DMS 273 (cell line): Measurements from ENCODE around the gene LHX6.

ENCODE experiments used
- DNase-seq: peaks from one replicate; lab custom pipeline; 2025; ENCODE audit not compliant: unreplicated experiment; lab: John Stamatoyannopoulos, UW

Gene LHX6

DNA sequence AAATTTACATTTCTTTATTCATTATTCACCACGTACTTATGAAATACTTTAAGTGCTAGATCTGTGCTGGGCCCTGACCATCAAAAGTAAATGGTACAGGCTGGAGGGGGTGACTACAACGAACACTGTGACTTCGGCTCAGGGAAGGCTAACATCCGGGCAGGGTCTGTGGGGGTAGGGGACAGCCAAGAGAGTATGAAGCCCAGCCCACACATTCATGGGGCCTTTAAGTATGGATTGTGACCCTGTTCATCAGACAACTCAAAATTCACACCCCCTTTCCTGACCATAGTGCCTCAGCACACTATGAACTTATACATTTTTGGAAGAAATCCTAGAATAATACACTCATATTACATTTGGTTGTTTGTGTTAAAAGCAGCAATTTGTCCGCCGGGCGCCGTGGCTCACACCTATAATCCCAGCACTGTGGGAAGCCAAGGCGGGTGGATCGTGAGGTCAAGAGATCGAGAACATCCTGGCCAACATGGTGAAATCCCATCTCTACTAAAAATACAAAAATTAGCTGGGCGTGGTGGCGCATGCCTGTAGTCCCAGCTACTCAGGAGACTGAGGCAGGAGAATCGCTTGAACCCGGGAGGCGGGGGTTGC, 35.7 kb downstream of the LHX6 start:
- DNase-seq = no peak

- DNase-seq = no peak
Measured at GRCh38 chr9:122192261-122192875, 36.4 kb downstream of the LHX6 start.

DNA sequence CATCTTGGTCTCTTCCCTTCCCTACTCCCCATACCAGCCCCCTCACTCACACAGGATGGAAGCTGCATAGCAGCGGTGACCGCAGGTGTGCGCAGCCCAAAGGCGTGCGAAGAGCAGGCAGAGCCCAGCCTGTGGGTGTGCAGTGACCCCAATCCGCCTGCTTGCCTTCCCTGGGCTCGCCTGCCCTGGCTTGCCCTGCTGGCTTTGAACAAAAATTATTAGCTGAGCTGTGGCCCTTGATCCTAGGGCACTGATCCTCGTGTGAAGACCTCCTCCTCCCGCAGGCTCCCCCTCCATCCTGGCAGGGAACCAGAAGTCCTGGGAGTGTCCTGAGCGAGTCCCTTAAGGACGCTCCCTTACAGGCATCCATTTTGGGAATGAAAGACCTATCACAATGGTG, 37.2 kb downstream of the LHX6 start:
- no peak for DNase-seq

- DNase-seq = no peak
Measured at GRCh38 chr9:122190597-122191381, 38.0 kb downstream of the LHX6 start.

GRCh38 chr9:122188369-122188768, 40.4 kb downstream of the LHX6 start:
- DNase-seq = no peak

- no peak for DNase-seq
Measured at GRCh38 chr9:122186777-122187470, 41.8 kb downstream of the LHX6 start.

DNA sequence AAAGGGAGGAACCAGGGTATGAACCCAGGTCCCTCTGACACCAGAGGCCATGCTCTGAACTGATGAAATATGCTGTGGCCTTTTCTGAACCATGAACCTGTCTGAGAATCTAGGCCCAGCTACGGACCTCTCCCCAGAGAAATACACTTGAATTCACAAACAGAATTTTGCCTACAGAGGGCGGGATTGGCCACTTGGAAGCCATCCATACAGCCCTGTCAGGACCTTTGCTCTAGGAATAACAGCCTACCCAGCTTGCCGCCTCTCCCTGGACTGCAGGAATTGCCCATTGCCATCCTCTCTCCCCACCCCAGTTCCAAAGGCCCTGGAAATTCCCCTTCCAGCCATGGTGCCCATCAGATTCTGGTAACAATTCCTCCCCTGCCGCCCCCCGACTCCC, 42.5 kb downstream of the LHX6 start:
- DNase-seq = peak; percentile 22

DNA sequence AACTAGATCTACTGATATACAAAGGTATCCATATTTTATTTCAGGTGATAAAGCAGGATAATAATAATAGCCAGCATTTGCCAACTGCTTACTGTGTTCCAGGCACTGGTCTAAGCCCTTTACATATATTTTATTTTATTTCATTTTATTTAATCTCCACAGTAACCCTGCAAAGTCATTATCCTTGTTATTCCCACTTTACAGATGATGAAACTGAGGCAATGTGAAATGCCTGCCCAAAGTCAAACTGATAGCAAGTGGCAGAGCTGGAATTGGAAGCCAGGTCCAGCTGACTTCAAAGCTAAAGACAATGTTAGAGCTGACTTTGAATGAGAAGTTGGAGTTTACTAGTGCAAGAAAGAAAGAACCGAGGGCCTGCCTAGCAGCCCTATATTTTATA, 44.2 kb downstream of the LHX6 start:
- DNase-seq = no peak

DNA sequence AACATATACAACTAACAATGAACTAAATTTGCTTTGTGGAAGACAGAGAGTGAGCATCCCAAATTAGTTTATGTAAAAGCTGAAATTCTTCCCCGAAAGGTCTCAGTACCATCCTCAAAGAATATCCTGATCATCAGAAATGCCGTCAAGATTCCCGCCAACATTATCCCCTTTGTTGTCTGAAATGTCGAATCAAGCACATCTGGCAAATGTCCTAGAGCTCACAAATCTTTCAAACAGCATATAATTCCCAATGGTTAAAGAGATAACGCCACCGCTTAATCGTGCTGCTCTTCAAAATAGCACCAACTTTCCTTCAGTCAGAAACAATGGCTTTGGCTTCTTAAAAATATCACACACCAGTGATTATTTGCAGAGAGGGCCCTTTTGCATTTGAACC, 45.3 kb downstream of the LHX6 start:
- DNase-seq = no peak

- DNase-seq = peak; percentile 47
Measured at GRCh38 chr9:122180633-122181032, 48.1 kb downstream of the LHX6 start.

- DNase-seq = no peak
Measured at GRCh38 chr9:122179690-122180074, 49.1 kb downstream of the LHX6 start.

- no peak for DNase-seq
Measured at GRCh38 chr9:122179054-122179689, 49.6 kb downstream of the LHX6 start.

DNA sequence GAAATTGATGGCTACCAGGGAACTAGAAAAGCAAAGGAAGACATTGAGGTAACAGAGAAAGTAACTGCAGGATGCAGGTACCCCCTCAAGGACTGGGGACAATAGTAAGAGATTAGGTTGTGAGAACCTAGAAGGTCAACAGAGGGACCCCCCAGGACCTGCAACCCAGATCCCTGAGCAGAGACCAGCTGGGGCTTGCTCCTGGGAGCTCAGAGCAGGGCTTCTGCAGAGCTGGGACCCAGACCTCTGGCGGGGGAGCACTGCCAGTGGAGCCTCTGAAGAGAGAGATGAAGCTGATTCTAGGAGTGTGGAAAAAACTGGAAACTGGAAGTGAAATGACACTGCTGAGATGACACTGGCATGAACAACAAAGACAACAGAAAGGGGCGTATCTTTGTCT, 51.8 kb downstream of the LHX6 start:
- no peak for DNase-seq

DNA sequence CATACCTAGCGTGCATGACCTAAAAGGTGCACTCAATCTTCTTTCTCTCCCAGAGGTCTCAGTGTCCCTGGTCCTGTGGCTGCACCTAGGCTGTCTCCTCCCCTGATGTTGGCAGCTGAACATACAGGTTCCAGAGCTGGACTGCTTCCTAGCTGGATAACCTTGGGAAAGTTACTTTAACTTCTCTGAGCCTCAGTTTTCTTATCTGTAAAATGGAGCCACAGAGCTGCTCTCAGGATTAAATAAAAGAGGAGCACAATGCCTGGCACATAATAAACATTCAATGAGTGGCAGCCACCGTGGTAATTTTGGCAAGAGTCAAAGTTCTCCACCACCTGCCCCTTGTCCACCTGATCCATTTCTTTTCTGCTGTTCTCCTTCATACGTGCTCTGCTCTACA, 55.1 kb downstream of the LHX6 start:
- no peak for DNase-seq

GRCh38 chr9:122172131-122172530, 56.6 kb downstream of the LHX6 start:
- no peak for DNase-seq

GRCh38 chr9:122168356-122168755, 60.4 kb downstream of the LHX6 start:
- no peak for DNase-seq

DNA sequence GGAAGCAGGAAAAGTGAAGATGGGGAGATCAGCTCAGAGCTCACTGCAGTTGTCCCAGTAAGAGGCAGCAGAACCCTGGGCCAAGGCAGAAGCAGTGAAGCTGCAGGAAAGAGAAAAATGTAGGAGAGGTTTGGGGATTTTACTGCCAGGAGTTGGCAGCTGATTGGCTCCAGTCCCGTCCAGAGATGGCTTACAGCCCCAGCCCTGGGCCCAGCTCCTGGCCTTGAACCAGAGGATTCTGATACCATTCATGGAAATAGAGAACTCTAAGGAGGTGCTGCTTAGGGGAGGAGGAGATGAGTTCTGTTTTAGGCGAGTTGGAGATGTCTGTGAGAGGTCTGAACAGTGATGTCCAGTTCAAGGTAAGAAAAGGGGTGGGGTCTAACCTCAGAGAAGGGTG, 64.5 kb downstream of the LHX6 start:
- DNase-seq = no peak

DNA sequence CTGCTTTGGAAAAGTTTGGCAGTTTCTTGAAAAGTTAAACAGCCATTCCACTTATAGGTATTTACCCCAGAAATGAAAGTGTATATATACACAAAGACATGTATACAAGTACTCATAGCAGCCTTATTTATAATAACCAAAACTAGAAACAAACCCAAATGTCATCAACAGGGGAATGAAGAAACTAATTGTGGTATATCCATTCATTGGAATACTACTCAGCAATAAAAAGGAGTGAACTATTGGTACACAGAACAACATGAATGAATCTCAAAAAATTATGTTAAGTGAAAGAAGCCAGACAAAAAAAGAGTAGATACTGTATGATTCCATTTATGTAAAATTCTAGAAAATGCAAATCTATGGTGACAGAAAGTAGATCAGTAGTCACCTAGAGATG, 66.3 kb downstream of the LHX6 start:
- DNase-seq = no peak

- DNase-seq = no peak
Measured at GRCh38 chr9:122159925-122160246, 68.9 kb downstream of the LHX6 start.

DNA sequence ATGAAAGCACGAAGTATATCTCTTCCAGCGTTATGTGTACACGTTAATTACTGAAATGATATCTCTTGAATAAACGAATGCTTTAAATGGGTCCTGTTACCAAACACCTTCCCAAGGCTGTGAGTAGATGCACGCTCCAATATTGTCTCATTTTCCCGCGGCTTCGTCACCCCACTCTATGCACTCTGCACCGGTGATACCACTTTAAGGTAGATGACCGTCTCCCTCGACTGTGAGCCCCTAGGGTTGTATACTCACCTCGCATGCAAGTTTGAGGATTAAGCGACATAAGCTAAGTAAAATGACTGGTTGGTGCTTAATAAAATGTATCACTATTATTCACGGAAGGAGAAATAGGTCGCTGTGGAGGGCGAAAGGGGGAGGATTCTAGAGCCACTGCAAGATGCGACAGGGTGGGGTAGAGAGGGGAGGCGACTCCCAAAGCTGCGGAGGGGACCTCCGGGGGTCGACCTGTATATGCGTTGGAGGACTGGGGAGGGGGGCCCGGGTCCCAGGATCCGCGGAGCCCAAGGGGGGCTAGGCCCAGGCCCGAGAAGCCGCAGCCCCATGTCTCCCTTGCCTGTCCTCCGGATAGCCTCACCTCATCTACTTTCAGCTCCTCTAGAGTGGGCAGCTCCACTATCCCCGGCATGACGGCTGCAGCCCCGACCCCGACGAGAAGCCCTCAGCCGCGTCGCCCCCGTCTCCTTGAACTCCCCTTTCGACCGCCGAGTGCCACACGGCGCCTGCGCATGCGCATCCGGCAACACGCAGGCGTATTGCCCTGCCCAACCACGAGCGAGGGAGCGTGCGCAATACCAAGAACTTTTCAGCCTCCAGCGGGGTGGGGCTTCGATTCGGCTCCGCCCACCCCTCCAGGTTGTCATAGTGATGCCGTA, 69.5 kb downstream of the LHX6 start, which contains the start of the genes MORN5 and NDUFA8:
TSS of gene MORN5 (plus strand) at position 883 of the 899 bp plus-strand sequence. CDS start 65 bp downstream, outside the sequence.
TSS of gene NDUFA8 (minus strand) at position 754 of the 899 bp plus-strand sequence. CDS start at position 652, 102 bp downstream.
- peak; percentile 98 for DNase-seq
